ENCODE measurements around the gene CFL1.

- no peak for TF ChIP-seq FOSL1 (IDR thresholded peaks at IDR 0.05; ENCODE audit: insufficient read depth, low read depth, low read length)
- no peak for TF ChIP-seq GABPA (IDR thresholded peaks at IDR 0.05; ENCODE audit: borderline replicate concordance, insufficient read depth, low read length)
- TF ChIP-seq, protein P1, sequence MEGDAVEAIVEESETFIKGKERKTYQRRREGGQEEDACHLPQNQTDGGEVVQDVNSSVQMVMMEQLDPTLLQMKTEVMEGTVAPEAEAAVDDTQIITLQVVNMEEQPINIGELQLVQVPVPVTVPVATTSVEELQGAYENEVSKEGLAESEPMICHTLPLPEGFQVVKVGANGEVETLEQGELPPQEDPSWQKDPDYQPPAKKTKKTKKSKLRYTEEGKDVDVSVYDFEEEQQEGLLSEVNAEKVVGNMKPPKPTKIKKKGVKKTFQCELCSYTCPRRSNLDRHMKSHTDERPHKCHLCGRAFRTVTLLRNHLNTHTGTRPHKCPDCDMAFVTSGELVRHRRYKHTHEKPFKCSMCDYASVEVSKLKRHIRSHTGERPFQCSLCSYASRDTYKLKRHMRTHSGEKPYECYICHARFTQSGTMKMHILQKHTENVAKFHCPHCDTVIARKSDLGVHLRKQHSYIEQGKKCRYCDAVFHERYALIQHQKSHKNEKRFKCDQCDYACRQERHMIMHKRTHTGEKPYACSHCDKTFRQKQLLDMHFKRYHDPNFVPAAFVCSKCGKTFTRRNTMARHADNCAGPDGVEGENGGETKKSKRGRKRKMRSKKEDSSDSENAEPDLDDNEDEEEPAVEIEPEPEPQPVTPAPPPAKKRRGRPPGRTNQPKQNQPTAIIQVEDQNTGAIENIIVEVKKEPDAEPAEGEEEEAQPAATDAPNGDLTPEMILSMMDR (IDR thresholded peaks at IDR 0.05; ENCODE audit: control extremely low read depth in 1 of 3, insufficient read depth in 1 of 3, low read depth in 1 of 3, low read length in 3 of 3) = no peak
These were observed 41.6 kb upstream of the CFL1 start for GRCh38 chr11:65899356-65900124.

All from H1 (cell line).